BLaER1 (cell line): ENCODE results near the gene CELA2B.
A peak's percentile ranks its signal among the peaks of the same experiment; 100 is the strongest.

Experiments
- H3K27ac ChIP-seq: shearing (Covaris generic); formaldehyde crosslinking; 2 replicates; pipeline ENCODE4 v1.8.1; 2022
- H3K27me3 ChIP-seq: shearing (Covaris generic); formaldehyde crosslinking; 2 replicates; pipeline ENCODE4 v1.8.1; 2022
- H3K36me3 ChIP-seq: shearing (Covaris generic); formaldehyde crosslinking; 2 replicates; pipeline ENCODE4 v1.8.1; 2022
- H3K4me1 ChIP-seq: shearing (Covaris generic); formaldehyde crosslinking; 2 replicates; pipeline ENCODE4 v1.8.1; 2022
- H3K4me2 ChIP-seq: shearing (Covaris generic); formaldehyde crosslinking; 2 replicates; pipeline ENCODE4 v1.8.1; 2022
- H3K4me3 ChIP-seq: shearing (Covaris generic); formaldehyde crosslinking; 2 replicates; pipeline ENCODE4 v1.8.1; 2022
- H3K9ac ChIP-seq: shearing (Covaris generic); formaldehyde crosslinking; 2 replicates; pipeline ENCODE4 v1.8.1; 2022
- H3K9me3 ChIP-seq: shearing (Covaris generic); formaldehyde crosslinking; 2 replicates; pipeline ENCODE4 v1.8.1; 2022
- H4K20me1 ChIP-seq: shearing (Covaris generic); formaldehyde crosslinking; 2 replicates; pipeline ENCODE4 v1.8.1; 2022
- Cebpa-rat ChIP-seq: shearing (Covaris generic); IDR thresholded peaks from 2 replicates; pipeline ENCODE4 v1.8.1; 2022

Gene CELA2B

DNA sequence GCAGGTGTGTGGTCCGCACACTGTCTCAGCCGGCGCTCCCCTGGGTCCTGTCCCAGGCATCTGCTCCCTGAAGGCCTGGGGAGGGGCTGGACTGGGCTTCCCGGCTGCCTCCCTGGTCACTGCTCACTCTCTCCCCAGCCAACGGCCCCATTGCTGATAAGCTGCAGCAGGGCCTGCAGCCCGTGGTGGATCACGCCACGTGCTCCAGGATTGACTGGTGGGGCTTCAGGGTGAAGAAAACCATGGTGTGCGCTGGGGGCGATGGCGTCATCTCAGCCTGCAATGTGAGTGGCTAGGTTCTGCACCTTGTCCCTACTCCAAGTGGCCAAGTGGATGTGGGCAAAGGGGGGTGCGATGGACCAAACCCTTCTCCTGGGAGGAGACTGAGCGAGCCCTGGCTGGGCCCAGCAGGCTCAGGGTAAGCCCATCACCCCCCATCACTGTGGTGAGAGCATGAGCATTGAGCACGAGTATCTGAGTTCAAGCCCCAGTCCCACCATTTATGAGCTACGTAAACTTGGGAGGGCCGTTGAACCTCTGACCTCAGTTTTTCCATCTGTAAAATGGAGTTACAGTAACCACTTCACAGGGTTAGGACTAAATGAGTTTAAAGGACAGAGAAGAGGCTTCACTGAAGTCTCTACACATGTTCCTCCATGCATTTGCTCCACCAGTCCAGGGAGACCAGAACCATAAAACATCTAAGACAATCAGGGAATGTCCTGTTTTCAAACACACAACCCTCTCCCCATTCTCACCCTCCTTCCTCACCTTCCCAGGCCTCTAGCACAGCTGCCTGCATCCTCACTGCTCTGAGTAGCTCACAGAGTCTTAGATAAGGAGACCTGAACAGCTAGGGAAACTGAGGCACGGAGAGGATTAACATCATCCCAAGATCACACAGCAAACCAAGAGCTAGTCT lies 31.2 kb upstream of the CELA2B start:
- no peaks in the 10 kb centered on the region for H3K9me3 ChIP-seq
- no peak for TF ChIP-seq Cebpa-rat
- no peak overlapping the region for H3K27ac ChIP-seq
- no peaks in the 10 kb centered on the region for H3K27me3 ChIP-seq
- peaks cover 42% of the 10 kb centered on the region for H3K4me1 ChIP-seq
- no peak overlapping the region for H3K9ac ChIP-seq
- peak overlapping the region; percentile 77 for H3K4me2 ChIP-seq
- no peaks in the 10 kb centered on the region; the same call in 1 of the 2 replicates for H4K20me1 ChIP-seq
- no peaks in the 10 kb centered on the region for H3K36me3 ChIP-seq
- H3K4me3 ChIP-seq, result no peak overlapping the region

DNA sequence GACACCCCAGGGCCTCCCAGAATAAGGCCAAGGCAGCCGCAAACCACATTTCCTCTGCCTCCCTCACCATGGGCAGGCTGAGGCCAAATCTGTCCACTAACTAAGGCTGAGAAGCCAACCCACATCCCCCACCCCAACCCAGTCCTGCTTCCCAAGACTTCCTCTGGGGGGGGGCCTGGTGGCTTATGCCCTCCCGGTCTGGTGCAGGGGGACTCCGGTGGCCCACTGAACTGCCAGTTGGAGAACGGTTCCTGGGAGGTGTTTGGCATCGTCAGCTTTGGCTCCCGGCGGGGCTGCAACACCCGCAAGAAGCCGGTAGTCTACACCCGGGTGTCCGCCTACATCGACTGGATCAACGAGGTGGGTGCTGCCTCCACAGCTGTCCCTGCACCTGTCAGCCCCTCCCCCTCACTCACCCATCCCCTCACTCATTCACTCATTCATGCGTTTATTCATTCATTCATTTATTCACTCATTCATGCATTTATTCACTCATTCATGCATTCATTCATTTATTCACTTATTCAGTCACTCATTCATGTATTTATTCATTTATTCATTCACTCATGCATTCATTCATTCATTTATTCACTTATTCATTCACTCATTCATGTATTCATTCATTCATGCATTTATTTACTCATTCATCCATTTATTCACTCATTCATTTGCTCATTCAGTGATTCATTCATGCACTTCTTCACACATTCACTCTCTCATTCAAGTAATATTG lies 30.3 kb upstream of the CELA2B start:
- H3K4me1 ChIP-seq, result peaks cover 43% of the 10 kb centered on the region
- no peak overlapping the region for H3K4me3 ChIP-seq
- no peaks in the 10 kb centered on the region for H3K9me3 ChIP-seq
- no peak for TF ChIP-seq Cebpa-rat
- H3K27ac ChIP-seq, result no peak overlapping the region
- H3K9ac ChIP-seq, result no peak overlapping the region
- H4K20me1 ChIP-seq, result no peaks in the 10 kb centered on the region; the same call in 1 of the 2 replicates
- H3K27me3 ChIP-seq, result no peaks in the 10 kb centered on the region
- H3K4me2 ChIP-seq, result peak overlapping the region; percentile 77
- H3K36me3 ChIP-seq, result no peaks in the 10 kb centered on the region

DNA sequence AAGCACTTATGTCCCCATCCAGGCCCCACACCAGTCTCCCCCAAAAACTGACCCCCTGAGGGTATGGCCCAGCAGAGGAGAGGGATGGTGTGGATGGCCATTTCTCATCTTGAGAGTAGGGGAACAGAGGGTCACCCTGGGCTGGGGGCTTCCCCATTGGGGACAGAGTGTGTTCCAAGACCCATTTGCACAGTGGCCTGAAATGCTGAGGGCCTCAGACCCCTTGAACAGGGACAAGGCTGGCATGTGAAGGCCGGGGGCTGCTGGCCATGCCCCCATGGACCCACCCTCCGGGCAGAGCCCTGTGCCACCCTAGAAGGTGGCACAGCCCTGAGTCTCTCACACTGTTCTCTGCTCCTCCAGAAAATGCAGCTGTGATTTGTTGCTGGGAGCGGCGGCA lies 29.7 kb upstream of the CELA2B start:
- H3K4me1 ChIP-seq, result peaks cover 43% of the 10 kb centered on the region
- no peaks in the 10 kb centered on the region; the same call in 1 of the 2 replicates for H4K20me1 ChIP-seq
- H3K9ac ChIP-seq, result no peak overlapping the region
- H3K27ac ChIP-seq, result no peak overlapping the region
- peak overlapping the region; percentile 77; the same call in 1 of the 2 replicates for H3K4me2 ChIP-seq
- H3K36me3 ChIP-seq, result no peaks in the 10 kb centered on the region
- TF ChIP-seq Cebpa-rat, result no peak
- H3K9me3 ChIP-seq, result no peaks in the 10 kb centered on the region
- no peaks in the 10 kb centered on the region for H3K27me3 ChIP-seq
- no peak overlapping the region for H3K4me3 ChIP-seq

DNA sequence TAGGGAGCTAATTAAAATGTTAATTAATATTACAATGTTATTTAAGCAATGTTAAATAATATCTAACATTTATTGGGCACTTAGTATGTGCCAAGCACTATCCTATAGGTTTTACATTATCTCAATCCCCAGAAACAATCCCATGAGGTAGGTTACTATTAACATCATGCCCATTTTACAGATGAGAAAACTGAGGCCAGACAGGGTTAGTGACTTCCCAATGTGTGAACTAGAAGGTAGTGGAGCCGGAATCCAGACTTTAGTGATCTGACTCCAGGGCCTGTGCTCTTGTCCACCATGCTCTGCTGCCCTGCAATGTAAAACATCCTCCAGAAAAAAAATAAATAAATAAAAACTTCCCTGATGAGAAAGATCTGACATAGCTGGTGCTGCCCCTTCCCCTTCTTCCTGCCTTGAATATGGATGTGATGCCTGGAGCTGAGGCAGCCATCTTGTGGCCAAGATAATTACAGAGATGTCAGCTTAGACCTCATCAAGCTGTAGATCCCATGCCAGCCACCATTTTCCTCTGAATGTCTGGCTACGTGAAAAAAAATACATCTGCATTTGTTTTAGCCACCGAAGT lies 26.9 kb upstream of the CELA2B start:
- Histone ChIP-seq H3K27me3 (no peaks in the 10 kb centered on the region), H4K20me1 (no peaks in the 10 kb centered on the region; the same call in 1 of the 2 replicates)

DNA sequence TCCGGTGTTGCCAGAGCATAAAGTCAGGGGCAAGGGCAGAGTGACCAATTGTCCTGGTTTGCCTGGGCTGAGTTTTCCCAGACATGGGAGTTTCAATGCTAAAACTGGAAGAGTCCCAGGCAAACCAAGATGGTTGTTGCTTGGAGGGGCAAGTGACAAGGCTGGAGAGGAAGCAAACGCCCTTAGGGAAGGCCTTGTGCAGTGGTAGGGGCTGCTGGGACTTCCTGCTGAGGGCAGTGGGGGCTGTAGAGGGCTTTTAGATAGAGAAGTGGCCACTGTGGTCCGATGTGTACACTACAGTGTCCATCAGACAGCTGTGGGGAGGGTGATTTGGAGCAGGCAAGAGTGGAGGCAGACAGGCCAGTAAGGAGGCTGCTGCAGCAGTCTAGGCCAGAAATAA lies 26.3 kb upstream of the CELA2B start:
- no peaks in the 10 kb centered on the region for H4K20me1 ChIP-seq
- H3K9ac ChIP-seq, result no peak overlapping the region
- no peaks in the 10 kb centered on the region for H3K9me3 ChIP-seq
- TF ChIP-seq Cebpa-rat, result no peak
- peaks cover 27% of the 10 kb centered on the region for H3K4me1 ChIP-seq
- no peaks in the 10 kb centered on the region for H3K27me3 ChIP-seq
- H3K4me2 ChIP-seq, result no peak overlapping the region
- no peaks in the 10 kb centered on the region for H3K36me3 ChIP-seq
- H3K4me3 ChIP-seq, result no peak overlapping the region
- no peak overlapping the region; the same call in 1 of the 2 replicates for H3K27ac ChIP-seq

More for the DNA sequence above, 26.9 kb upstream of the CELA2B start:
- Histone ChIP-seq H3K4me3 (no peak overlapping the region), H3K4me2 (no peak overlapping the region), H3K27ac (no peak overlapping the region), H3K9me3 (no peaks in the 10 kb centered on the region), H3K36me3 (no peaks in the 10 kb centered on the region), H3K9ac (no peak overlapping the region), H3K4me1 (peaks cover 33% of the 10 kb centered on the region)
- TF ChIP-seq Cebpa-rat, result no peak

DNA sequence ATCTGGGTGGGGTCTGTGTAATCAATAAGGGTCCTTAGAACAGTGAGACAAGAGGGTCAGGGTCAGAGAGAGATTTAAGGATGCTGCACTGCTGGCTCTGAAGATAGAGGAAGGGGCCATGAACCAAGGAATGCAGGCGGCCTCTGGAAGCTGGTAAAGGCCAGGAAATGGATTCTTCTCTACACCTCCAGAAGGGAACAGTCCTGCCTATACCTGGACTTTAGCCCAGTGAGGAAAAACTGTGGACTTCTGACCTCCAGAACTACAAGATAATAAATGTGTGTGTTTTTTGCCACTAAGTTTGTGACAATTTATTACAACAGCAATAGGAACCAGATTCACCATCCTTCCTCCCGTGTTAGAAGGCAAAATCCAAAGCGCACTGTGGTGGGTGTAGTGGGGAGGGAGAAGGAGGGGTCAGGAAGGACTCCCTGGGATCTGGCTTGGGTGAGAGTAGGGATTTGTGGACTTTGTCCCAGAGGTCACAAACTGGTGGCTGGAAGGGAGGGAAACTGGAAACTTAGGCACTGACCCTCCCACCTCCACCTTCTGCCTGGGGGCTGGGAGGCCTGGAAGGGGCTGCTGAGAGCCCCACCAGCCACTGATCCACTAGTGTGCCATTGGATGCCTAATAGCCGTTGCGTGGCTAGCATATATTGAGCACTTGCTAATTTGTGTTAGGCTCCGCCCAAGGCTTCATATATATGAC lies 24.7 kb upstream of the CELA2B start:
- no peaks in the 10 kb centered on the region for H3K9me3 ChIP-seq
- H3K4me3 ChIP-seq, result no peak overlapping the region
- TF ChIP-seq Cebpa-rat, result no peak
- H3K9ac ChIP-seq, result no peak overlapping the region
- H4K20me1 ChIP-seq, result no peaks in the 10 kb centered on the region
- peaks cover 11% of the 10 kb centered on the region for H3K4me1 ChIP-seq
- H3K4me2 ChIP-seq, result no peak overlapping the region
- H3K36me3 ChIP-seq, result no peaks in the 10 kb centered on the region
- H3K27ac ChIP-seq, result no peak overlapping the region
- H3K27me3 ChIP-seq, result no peaks in the 10 kb centered on the region

DNA sequence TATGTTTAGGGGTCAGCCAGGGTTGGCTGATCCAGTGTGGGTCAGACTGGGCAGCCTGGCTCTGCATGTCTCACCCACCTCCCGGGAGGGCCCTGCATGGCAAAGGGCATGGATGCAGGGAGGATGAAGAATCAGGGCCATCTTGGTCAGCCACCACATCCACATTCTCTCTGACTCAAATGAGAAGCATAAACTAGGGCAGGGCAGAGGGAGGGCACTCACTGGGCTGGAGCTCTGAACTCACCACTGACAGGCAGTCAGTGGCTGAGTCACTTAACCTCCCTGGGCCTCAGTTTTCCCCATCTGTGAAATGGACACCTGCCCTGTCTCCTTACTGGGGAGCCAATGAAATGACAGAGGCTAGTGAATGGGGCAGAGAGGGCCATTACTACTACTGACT lies 23.7 kb upstream of the CELA2B start:
- no peak for TF ChIP-seq Cebpa-rat
- no peak overlapping the region for H3K27ac ChIP-seq
- H3K9ac ChIP-seq, result no peak overlapping the region
- no peak overlapping the region for H3K4me3 ChIP-seq
- peaks cover 6% of the 10 kb centered on the region; the same call in 1 of the 2 replicates for H3K4me1 ChIP-seq
- no peaks in the 10 kb centered on the region for H4K20me1 ChIP-seq
- no peaks in the 10 kb centered on the region for H3K9me3 ChIP-seq
- H3K4me2 ChIP-seq, result no peak overlapping the region
- H3K36me3 ChIP-seq, result no peaks in the 10 kb centered on the region
- H3K27me3 ChIP-seq, result no peaks in the 10 kb centered on the region

DNA sequence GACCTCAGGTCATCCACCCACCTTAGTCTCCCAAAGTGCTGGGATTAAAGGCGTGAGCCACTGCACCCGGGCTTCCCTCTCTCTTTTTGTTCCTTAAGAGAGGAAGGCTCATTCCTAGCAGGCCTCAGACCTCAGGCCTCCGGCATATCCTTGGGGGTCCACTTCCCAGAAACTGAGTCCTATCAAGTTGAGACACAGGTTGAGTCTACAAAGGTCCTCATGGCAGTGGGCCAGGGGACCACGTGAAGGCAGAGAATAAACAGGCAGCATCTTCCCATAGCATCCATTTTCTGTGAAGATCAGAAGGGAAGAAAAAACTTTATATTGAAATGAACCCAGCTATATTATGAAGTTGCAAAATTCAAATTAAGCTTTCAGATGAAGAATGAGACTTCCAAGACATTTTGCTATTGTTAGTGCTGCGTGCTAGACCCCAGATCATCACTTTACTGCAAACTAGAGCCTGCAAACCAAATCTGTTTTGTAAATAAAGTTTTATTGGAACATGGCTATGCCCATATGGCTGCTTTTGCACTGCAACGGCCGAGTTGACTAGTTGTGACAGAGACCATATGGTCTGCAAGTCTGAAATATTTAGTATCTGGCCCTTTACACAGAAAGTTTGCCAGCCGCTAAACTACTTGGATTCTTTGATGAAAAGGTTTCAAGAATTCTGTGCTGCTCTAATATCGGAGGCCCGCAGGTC lies 22.9 kb upstream of the CELA2B start:
- TF ChIP-seq Cebpa-rat, result no peak
- peaks cover 6% of the 10 kb centered on the region; the same call in 1 of the 2 replicates for H3K4me1 ChIP-seq
- no peaks in the 10 kb centered on the region for H4K20me1 ChIP-seq
- H3K9ac ChIP-seq, result no peak overlapping the region
- no peaks in the 10 kb centered on the region for H3K9me3 ChIP-seq
- no peak overlapping the region for H3K4me2 ChIP-seq
- H3K36me3 ChIP-seq, result no peaks in the 10 kb centered on the region
- no peak overlapping the region for H3K27ac ChIP-seq
- no peaks in the 10 kb centered on the region for H3K27me3 ChIP-seq
- no peak overlapping the region for H3K4me3 ChIP-seq

DNA sequence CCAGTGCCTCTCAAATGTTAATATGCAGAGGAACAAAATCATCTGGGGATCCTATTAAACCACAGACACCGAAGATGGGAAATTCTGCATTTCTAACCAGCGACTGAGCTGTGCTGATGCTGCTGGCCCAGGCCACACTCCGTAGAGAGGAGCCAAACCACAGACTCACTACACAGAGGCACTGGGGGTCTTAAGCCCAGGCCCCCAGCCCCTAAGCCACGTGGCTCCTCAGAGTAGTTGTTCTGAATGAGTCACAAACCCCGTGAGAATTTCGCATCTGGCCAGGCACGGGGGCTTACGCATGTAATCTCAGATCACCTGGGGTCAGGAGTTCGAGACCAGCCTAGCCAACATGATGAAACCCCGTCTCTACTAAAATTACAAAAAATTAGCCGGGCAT lies 22.2 kb upstream of the CELA2B start:
- Histone ChIP-seq H3K27ac (no peak overlapping the region), H3K27me3 (no peaks in the 10 kb centered on the region), H3K36me3 (no peaks in the 10 kb centered on the region), H3K4me2 (no peak overlapping the region), H3K4me1 (peaks cover 6% of the 10 kb centered on the region; the same call in 1 of the 2 replicates), H4K20me1 (no peaks in the 10 kb centered on the region), H3K9me3 (no peaks in the 10 kb centered on the region), H3K4me3 (no peak overlapping the region), H3K9ac (no peak overlapping the region)
- no peak for TF ChIP-seq Cebpa-rat
